Calu3 (cell line): Measurements from ENCODE around the gene GPR176. TPM values are rescaled to one million over a fixed set of nuclear protein-coding genes. Genes with fewer than 3 reads are reported as not detected.

Source experiments
- BruUV-seq: library from RNA; stranded (reverse); fragments of 400-500 nt; replicated peaks from 2 replicates; lab custom pipeline; 2021; lab: Mats Ljungman, UMichigan
- CTCF ChIA-PET: fragments of 300-600 bp; sonication (Branson Sonifier 250); formaldehyde crosslinking; loops from one replicate; lab custom pipeline; 2022; ENCODE audit warnings: antibody characterized with exemption; lab: Charles Lee
- DNase-seq: peaks from one replicate; pipeline ENCODE4 v3.0.0; 2022
- H3K27ac Mint-ChIP-seq: one replicate; pipeline ENCODE4 v1.8.0; 2022; ENCODE audit warnings: mixed read lengths; ENCODE audit not compliant: unreplicated experiment
- H3K27me3 Mint-ChIP-seq: one replicate; pipeline ENCODE4 v1.8.0; 2022; ENCODE audit warnings: mixed read lengths; ENCODE audit not compliant: unreplicated experiment
- H3K36me3 Mint-ChIP-seq: one replicate; pipeline ENCODE4 v1.8.0; 2022; ENCODE audit warnings: mild to moderate bottlenecking, moderate library complexity, mixed read lengths; ENCODE audit not compliant: insufficient read depth, unreplicated experiment
- H3K4me1 Mint-ChIP-seq: one replicate; pipeline ENCODE4 v1.8.0; 2022; ENCODE audit warnings: mild to moderate bottlenecking, low read depth, mixed read lengths; ENCODE audit not compliant: unreplicated experiment
- H3K4me3 Mint-ChIP-seq: one replicate; pipeline ENCODE4 v1.8.0; 2022; ENCODE audit warnings: mild to moderate bottlenecking, low read depth, moderate library complexity, mixed read lengths; ENCODE audit not compliant: unreplicated experiment
- H3K9me3 Mint-ChIP-seq: one replicate; pipeline ENCODE4 v1.8.0; 2022; ENCODE audit warnings: low read depth, mixed read lengths; ENCODE audit not compliant: unreplicated experiment
- intact Hi-C: fragments of 100-400 bp; cut with micrococcal nuclease; formaldehyde crosslinking; loops from one replicate; pipeline ENCODE4 v1.10.0; 2022; ENCODE audit not compliant: unreplicated experiment
- total RNA-seq: library from RNA; stranded (reverse); gene quantifications from 2 replicates; pipeline ENCODE4 v1.2.3, GENCODE V29; 2022
- TF ChIP-seq, protein P1 (sequence below): fragments of 200-600 bp; IDR thresholded peaks from one replicate; pipeline ENCODE4 v1.8.0; 2022; ENCODE audit warnings: antibody characterized with exemption; ENCODE audit not compliant: unreplicated experiment

Gene GPR176
- total RNA-seq, 1 experiment from 2014 or later = 10.2 TPM

DNA sequence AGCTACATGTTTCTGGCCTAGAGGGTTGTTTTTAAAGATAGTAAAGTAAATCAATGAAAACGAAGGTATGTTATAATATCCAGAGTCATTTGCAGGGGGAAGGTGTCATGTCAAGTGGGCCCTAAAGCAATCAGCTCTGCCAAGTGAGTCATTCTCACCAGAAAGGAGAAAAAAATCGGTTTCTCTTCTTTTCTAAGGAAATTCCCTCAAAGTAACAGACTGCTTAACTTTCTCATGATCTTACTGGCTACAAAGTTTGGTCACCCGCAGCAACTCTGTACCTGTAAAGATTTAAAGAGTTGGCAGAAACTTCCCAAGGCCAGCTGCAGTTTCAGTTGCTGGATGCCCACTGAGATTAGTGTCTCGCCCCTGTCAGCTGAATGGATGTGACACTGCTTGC is 132.0 kb downstream of the GPR176 start:
- Mint-ChIP-seq H3K4me1 (peaks cover 11% of the 10 kb centered on the region), H3K4me3 (no peak overlapping the region), H3K27me3 (no peaks in the 10 kb centered on the region), H3K27ac (no peak overlapping the region), H3K9me3 (no peaks in the 10 kb centered on the region), H3K36me3 (peaks cover 10% of the 10 kb centered on the region)
- CTCF ChIA-PET = interaction anchor here (0.6 kb wide), 1 partner anchor 82 kb away, joined by 4 read pairs; no protein-coding TSS in a partner anchor
- intact Hi-C loops = loop anchor here (5.0 to 10.0 kb wide), 3 partner anchors 89 to 187 kb away; partner anchors contain the start of gene EIF2AK4
- TF ChIP-seq, protein P1, sequence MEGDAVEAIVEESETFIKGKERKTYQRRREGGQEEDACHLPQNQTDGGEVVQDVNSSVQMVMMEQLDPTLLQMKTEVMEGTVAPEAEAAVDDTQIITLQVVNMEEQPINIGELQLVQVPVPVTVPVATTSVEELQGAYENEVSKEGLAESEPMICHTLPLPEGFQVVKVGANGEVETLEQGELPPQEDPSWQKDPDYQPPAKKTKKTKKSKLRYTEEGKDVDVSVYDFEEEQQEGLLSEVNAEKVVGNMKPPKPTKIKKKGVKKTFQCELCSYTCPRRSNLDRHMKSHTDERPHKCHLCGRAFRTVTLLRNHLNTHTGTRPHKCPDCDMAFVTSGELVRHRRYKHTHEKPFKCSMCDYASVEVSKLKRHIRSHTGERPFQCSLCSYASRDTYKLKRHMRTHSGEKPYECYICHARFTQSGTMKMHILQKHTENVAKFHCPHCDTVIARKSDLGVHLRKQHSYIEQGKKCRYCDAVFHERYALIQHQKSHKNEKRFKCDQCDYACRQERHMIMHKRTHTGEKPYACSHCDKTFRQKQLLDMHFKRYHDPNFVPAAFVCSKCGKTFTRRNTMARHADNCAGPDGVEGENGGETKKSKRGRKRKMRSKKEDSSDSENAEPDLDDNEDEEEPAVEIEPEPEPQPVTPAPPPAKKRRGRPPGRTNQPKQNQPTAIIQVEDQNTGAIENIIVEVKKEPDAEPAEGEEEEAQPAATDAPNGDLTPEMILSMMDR = no peak
- DNase-seq = no peak
- BruUV-seq = no TSS peak

DNA sequence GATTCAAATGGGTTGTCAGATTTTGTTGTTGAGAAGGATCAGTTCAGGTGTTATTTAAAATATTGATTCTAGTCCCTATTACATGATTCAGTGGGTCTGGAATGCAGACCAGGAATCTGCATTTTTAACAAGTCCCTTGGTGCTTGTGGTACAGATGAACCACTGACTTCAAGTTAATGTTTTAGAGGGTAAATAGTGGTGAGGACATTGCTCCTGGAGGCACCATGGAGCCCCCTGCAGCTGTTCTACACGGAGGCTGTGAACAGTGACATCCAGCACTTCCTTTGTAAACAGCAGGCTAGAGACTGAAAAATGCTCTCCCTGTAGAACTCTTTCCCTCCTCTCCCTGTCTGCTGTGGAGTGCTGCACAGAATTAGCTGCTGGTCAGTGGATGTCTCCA is 132.6 kb downstream of the GPR176 start:
- Mint-ChIP-seq H3K27me3 (no peaks in the 10 kb centered on the region), H3K36me3 (peaks cover 16% of the 10 kb centered on the region), H3K9me3 (no peaks in the 10 kb centered on the region), H3K27ac (no peak overlapping the region), H3K4me3 (no peak overlapping the region), H3K4me1 (peaks cover 11% of the 10 kb centered on the region)
- CTCF ChIA-PET = interaction anchor here (0.7 kb wide), 4 partner anchors 10 to 970 kb away, joined by 3 to 4 read pairs (median 4); no protein-coding TSS in a partner anchor
- DNase-seq = no peak
- BruUV-seq = no TSS peak
- TF ChIP-seq, protein P1 = no peak
- intact Hi-C loops = loop anchor here (5.0 to 10.0 kb wide), 3 partner anchors 90 to 187 kb away; partner anchors contain the start of gene EIF2AK4

GRCh38 chr15:39786447-39787056 is 133.5 kb downstream of the GPR176 start:
- intact Hi-C loops = loop anchor here (5.0 to 10.0 kb wide), 3 partner anchors 91 to 188 kb away; partner anchors contain the start of gene EIF2AK4
- H3K4me3 Mint-ChIP-seq = no peak overlapping the region
- BruUV-seq = no TSS peak
- H3K36me3 Mint-ChIP-seq = peaks cover 16% of the 10 kb centered on the region
- H3K27ac Mint-ChIP-seq = no peak overlapping the region
- DNase-seq = peak; percentile 11
- no peaks in the 10 kb centered on the region for H3K9me3 Mint-ChIP-seq
- peaks cover 11% of the 10 kb centered on the region for H3K4me1 Mint-ChIP-seq
- TF ChIP-seq, protein P1 = no peak
- CTCF ChIA-PET = interaction anchor here (0.7 kb wide), 1 partner anchor 11 kb away, joined by 3 read pairs; no protein-coding TSS in a partner anchor
- no peaks in the 10 kb centered on the region for H3K27me3 Mint-ChIP-seq

- no peak for DNase-seq
- Mint-ChIP-seq H3K9me3 (no peaks in the 10 kb centered on the region), H3K36me3 (peaks cover 16% of the 10 kb centered on the region), H3K4me1 (peaks cover 11% of the 10 kb centered on the region), H3K27me3 (no peaks in the 10 kb centered on the region), H3K27ac (no peak overlapping the region), H3K4me3 (no peak overlapping the region)
- intact Hi-C loops = loop anchor here (5.0 to 10.0 kb wide), 3 partner anchors 91 to 189 kb away; partner anchors contain the start of gene EIF2AK4
- TF ChIP-seq, protein P1 = no peak
- BruUV-seq = no TSS peak
- CTCF ChIA-PET = no interaction called here
Observed at GRCh38 chr15:39785841-39786240, 134.2 kb downstream of the GPR176 start.
